H1 (cell line): ENCODE measurements around the gene HOMER1. TPM values are rescaled to one million over a fixed set of nuclear protein-coding genes. Genes with fewer than 3 reads are reported as not detected.

Source experiments
- CTCF ChIA-PET: fragments of 300-600 bp; sonication (Branson Sonifier 250); formaldehyde crosslinking; loops from one replicate; lab custom pipeline; 2021; ENCODE audit not compliant: partially characterized antibody; lab: Charles Lee
- POLR2A ChIA-PET: fragments of 300-600 bp; sonication (Branson Sonifier 250); formaldehyde crosslinking; loops from one replicate; lab custom pipeline; 2021; ENCODE audit warnings: inconsistent platforms; ENCODE audit not compliant: partially characterized antibody; lab: Charles Lee
- DNase-seq, 2 experiments: peaks; one replicate each; pipeline versions ENCODE4 v3.0.0 to v3.0.0-alpha.2; 2010 to 2022; ENCODE audit warnings: low spot score in 2 of 2, low read depth in 1 of 2, mixed read lengths in 1 of 2
- FAIRE-seq: peaks from 2 replicates; lab custom pipeline; 2011; peaks lifted over from hg19 to GRCh38; lab: Jason Lieb, UNC
- H2AFZ ChIP-seq: 2 replicates; pipeline ENCODE4 v1.8.1; 2012; ENCODE audit warnings: low read length, inconsistent platforms
- H2AK5ac ChIP-seq: 2 replicates; pipeline ENCODE4 v1.6.1; 2013; ENCODE audit warnings: low read depth, low read length
- H2BK120ac ChIP-seq: replicated peaks from 2 replicates; pipeline ENCODE3; 2013; ENCODE audit warnings: low read depth, low read length, inconsistent platforms
- H2BK12ac ChIP-seq: 2 replicates; pipeline ENCODE4 v1.6.1; 2013; ENCODE audit warnings: low read depth, low read length
- H2BK15ac ChIP-seq: 2 replicates; pipeline ENCODE4 v1.6.1; 2013; ENCODE audit warnings: low read length
- H2BK20ac ChIP-seq: 2 replicates; pipeline ENCODE4 v1.6.1; 2013; ENCODE audit warnings: low read length
- H2BK5ac ChIP-seq: 2 replicates; pipeline ENCODE4 v1.6.1; 2013; ENCODE audit warnings: low read depth, low read length
- H3K14ac ChIP-seq: 2 replicates; pipeline ENCODE4 v1.6.1; 2013; ENCODE audit warnings: inconsistent platforms; ENCODE audit not compliant: insufficient read length
- H3K18ac ChIP-seq: 2 replicates; pipeline ENCODE4 v1.6.1; 2013; ENCODE audit warnings: low read length; ENCODE audit errors: extremely low read depth
- H3K23ac ChIP-seq: 2 replicates; pipeline ENCODE4 v1.6.1; 2013; ENCODE audit warnings: inconsistent platforms; ENCODE audit not compliant: insufficient read length
- H3K23me2 ChIP-seq: 2 replicates; pipeline ENCODE4 v1.6.1; 2013; ENCODE audit warnings: low read depth, low read length
- H3K27ac ChIP-seq: 2 replicates; pipeline ENCODE4 v1.6.1; 2011; ENCODE audit warnings: low read depth, low read length, inconsistent platforms
- H3K27me3 ChIP-seq, 4 experiments: replicated peaks in 1 of 4; 1 replicate in 1 of 4; 2 replicates in 3 of 4; pipeline versions ENCODE4 v1.6.1 to v1.8.1; 2011 to 2013; ENCODE audit warnings: low read length in 3 of 4, mild to moderate bottlenecking in 3 of 4, inconsistent platforms in 2 of 4, mixed read lengths in 2 of 4, moderate library complexity in 1 of 4; ENCODE audit not compliant: control insufficient read depth in 3 of 4, insufficient read depth in 3 of 4; ENCODE audit errors: extremely low read depth in 1 of 4
- H3K36me3 ChIP-seq, 4 experiments: 2 replicates each; pipeline versions ENCODE4 v1.6.1 to v1.8.1; 2011 to 2013; ENCODE audit warnings: mild to moderate bottlenecking in 4 of 4, low read length in 3 of 4, moderate library complexity in 2 of 4, control low read depth in 1 of 4, inconsistent platforms in 1 of 4; ENCODE audit not compliant: insufficient read depth in 4 of 4, control insufficient read depth in 2 of 4
- H3K4ac ChIP-seq: replicated peaks from 2 replicates; pipeline ENCODE3; 2013; ENCODE audit warnings: low read length, low read depth, mixed read lengths, inconsistent platforms; ENCODE audit not compliant: insufficient read length
- H3K4me1 ChIP-seq, 4 experiments: replicated peaks in 1 of 4; 1 replicate in 1 of 4; 2 replicates in 3 of 4; pipeline versions ENCODE4 v1.6.1 to v1.8.1; 2011 to 2013; ENCODE audit warnings: low read length in 3 of 4, inconsistent platforms in 2 of 4, mixed read lengths in 1 of 4; ENCODE audit not compliant: insufficient read depth in 4 of 4, control insufficient read depth in 3 of 4
- H3K4me2 ChIP-seq, 2 experiments: 2 replicates each; pipeline versions ENCODE4 v1.6.1 to v1.8.1; 2011 to 2013; ENCODE audit warnings: low read depth in 2 of 2, low read length in 2 of 2, control low read depth in 1 of 2, inconsistent platforms in 1 of 2, mild to moderate bottlenecking in 1 of 2; ENCODE audit not compliant: insufficient read depth in 1 of 2
- H3K4me3 ChIP-seq, 4 experiments: fragments of 200-600, 300-600 bp in 1 of 4; sonication (generic), shearing (Covaris generic), sonication (Bioruptor Twin) in 1 of 4; 2 replicates each; pipeline versions ENCODE4 v1.5.1 to v1.8.1; 2011 to 2016; ENCODE audit warnings: low read length in 4 of 4, low read depth in 3 of 4, control low read depth in 2 of 4, inconsistent platforms in 2 of 4, mild to moderate bottlenecking in 2 of 4, mixed read lengths in 1 of 4, moderate library complexity in 1 of 4; ENCODE audit not compliant: insufficient read depth in 2 of 4; ENCODE audit errors: extremely low read depth in 1 of 4
- H3K56ac ChIP-seq: replicated peaks from 2 replicates; pipeline ENCODE3; 2013; ENCODE audit warnings: low read depth, mild to moderate bottlenecking, mixed read lengths, low read length, inconsistent platforms; ENCODE audit not compliant: insufficient read length
- H3K79me1 ChIP-seq: 2 replicates; pipeline ENCODE4 v1.6.1; 2013; ENCODE audit warnings: low read depth, low read length, control low read depth
- H3K79me2 ChIP-seq, 2 experiments: 2 replicates each; pipeline versions ENCODE4 v1.6.1 to v1.8.1; 2012 to 2013; ENCODE audit warnings: low read length in 2 of 2, mild to moderate bottlenecking in 2 of 2, inconsistent platforms in 1 of 2; ENCODE audit not compliant: insufficient read depth in 2 of 2, control insufficient read depth in 1 of 2
- H3K9ac ChIP-seq, 4 experiments: replicated peaks in 1 of 4; 1 replicate in 1 of 4; 2 replicates in 3 of 4; pipeline versions ENCODE4 v1.6.1 to v1.8.1; 2011 to 2013; ENCODE audit warnings: low read depth in 3 of 4, low read length in 3 of 4, control low read depth in 2 of 4, mild to moderate bottlenecking in 2 of 4, moderate library complexity in 2 of 4, inconsistent platforms in 1 of 4; ENCODE audit errors: extremely low read depth in 1 of 4
- H3K9me3 ChIP-seq, 2 experiments: 2 replicates each; pipeline versions ENCODE4 v1.6.1 to v1.8.1; 2012 to 2013; ENCODE audit warnings: mild to moderate bottlenecking in 2 of 2, moderate library complexity in 2 of 2, control low read depth in 1 of 2, inconsistent platforms in 1 of 2, low read depth in 1 of 2, low read length in 1 of 2, mixed read lengths in 1 of 2; ENCODE audit not compliant: insufficient read depth in 2 of 2
- H4K20me1 ChIP-seq, 2 experiments: replicated peaks in 1 of 2; 2 replicates each; pipeline versions ENCODE3 to v1.8.1; 2011 to 2013; ENCODE audit warnings: inconsistent platforms in 2 of 2, low read length in 2 of 2, mild to moderate bottlenecking in 1 of 2; ENCODE audit not compliant: insufficient read depth in 2 of 2, control insufficient read depth in 1 of 2
- H4K5ac ChIP-seq: 2 replicates; pipeline ENCODE4 v1.6.1; 2013; ENCODE audit warnings: low read length, low read depth, mixed read lengths, inconsistent platforms; ENCODE audit not compliant: insufficient read length
- H4K8ac ChIP-seq: 2 replicates; pipeline ENCODE4 v1.8.0; 2013; ENCODE audit warnings: mild to moderate bottlenecking, moderate library complexity, low read length, inconsistent platforms; ENCODE audit not compliant: insufficient read depth; ENCODE audit errors: extremely low read depth
- H4K91ac ChIP-seq: replicated peaks from 2 replicates; pipeline ENCODE3; 2013; ENCODE audit warnings: low read length, mixed read lengths, inconsistent platforms; ENCODE audit not compliant: insufficient read length
- CBX5 ChIP-seq: fragments of 300-800, 300-1000 bp; sonication (generic); IDR thresholded peaks from 2 replicates; pipeline ENCODE4 v1.7.1; 2016; ENCODE audit warnings: antibody characterized with exemption, low read length, low read depth
- KDM1A ChIP-seq: fragments of 200-600, 300-600 bp; sonication (generic); IDR thresholded peaks from 2 replicates; pipeline ENCODE4 v1.7.1; 2016; ENCODE audit warnings: mild to moderate bottlenecking, low read length, borderline replicate concordance
- SP1 ChIP-seq: IDR thresholded peaks from 2 replicates; pipeline ENCODE4 v1.6.1; 2011; ENCODE audit warnings: low read depth, low read length
- YY1 ChIP-seq: IDR thresholded peaks from 2 replicates; pipeline ENCODE4 v1.6.1; 2011; ENCODE audit warnings: low read depth, mild to moderate bottlenecking, low read length
- WGBS, 2 experiments: shearing (Covaris generic) in 1 of 2; methylation state at CpG; one replicate each; pipeline versions ENCODE4 v1.1.6 to v1.1.7; 2013 to 2015; ENCODE audit warnings: low lambda C conversion rate in 2 of 2, mixed read lengths in 2 of 2, inconsistent platforms in 1 of 2, low coverage in 1 of 2, missing lambda C conversion rate in 1 of 2; ENCODE audit not compliant: insufficient replicate concordance in 2 of 2, insufficient coverage in 1 of 2, insufficient read length in 1 of 2; ENCODE audit errors: extremely low coverage in 1 of 2, missing lambda C conversion rate in 1 of 2; 5-methylcytosine and 5-hydroxymethylcytosine counted together
- polyA plus RNA-seq, 7 experiments: library from polyadenylated mRNA; depleted of rRNA in 3 of 7; stranded (reverse) in 5 of 7; unstranded in 2 of 7; fragments of >200 nt in 5 of 7; fragments of 200-250 nt in 2 of 7; gene quantifications; 1 replicate in 5 of 7; 2 replicates in 1 of 7; 4 replicates in 1 of 7; pipeline versions ENCODE4 v1.2.1 to v1.2.3, GENCODE V29; 2011 to 2013; ENCODE audit warnings: missing spikeins in 2 of 7, mixed read lengths in 2 of 7
- total RNA-seq: library from RNA; stranded (reverse); fragmentation: NEBNext Ultra II Directional; extraction: Animal tissue kit (Norgen Biotek cat#: 25700); gene quantifications from 2 replicates; pipeline ENCODE4 v1.2.1, GENCODE V29; 2021

HOMER1 gene
- total and polyA plus RNA-seq, 2 of the 8 experiments (the other 6 are each of a cell fraction or from before 2014, with no cell fraction given), result 6.4 to 57.9 TPM

GRCh38 chr5:79386679-79387078, 127.3 kb downstream of the HOMER1 start:
- ChIA-PET CTCF (no interaction called here), POLR2A (no interaction called here)
- Histone ChIP-seq H4K8ac (no peak overlapping the region), H3K4me3 (no peak overlapping the region), H4K20me1 (peaks cover 0 to 1% of the 10 kb centered on the region in 2 experiments), H3K27ac (no peak overlapping the region), H3K4me1 (no peaks in the 10 kb centered on the region), H2BK5ac (no peak overlapping the region), H3K4ac (no peak overlapping the region), H3K4me2 (no peak overlapping the region), H3K23me2 (no peaks in the 10 kb centered on the region), H4K5ac (no peak overlapping the region), H3K23ac (no peak overlapping the region), H3K27me3 (no peaks in the 10 kb centered on the region), H2AFZ (no peak overlapping the region), H3K9me3 (no peaks in the 10 kb centered on the region), H4K91ac (no peak overlapping the region), H3K14ac (no peak overlapping the region), H2BK120ac (no peak overlapping the region), H2BK20ac (no peak overlapping the region), H3K18ac (no peak overlapping the region), H2BK15ac (no peak overlapping the region), H3K36me3 (peaks cover 0 to under 1% (median 0%) of the 10 kb centered on the region in 4 experiments; a peak in 2 of 8 replicates), H3K79me2 (no peaks in the 10 kb centered on the region), H3K79me1 (no peaks in the 10 kb centered on the region), H2BK12ac (no peak overlapping the region), H3K56ac (no peak overlapping the region), H3K9ac (no peak overlapping the region), H2AK5ac (no peak overlapping the region)
- DNase-seq, result no peak
- WGBS, 2 experiments, result 95% methylated on average over 1 of the region's 1 CpG; no CpG with 5 or more reads in 1 of the 2 experiments
- FAIRE-seq, result no peak
- TF ChIP-seq YY1, result no peak
- TF ChIP-seq SP1, result no peak
- no peak for TF ChIP-seq CBX5
- TF ChIP-seq KDM1A, result no peak
